HAP-1 (cell line): ENCODE measurements around the gene NRROS.
"Not testable (repeated sequence)": the region's sequence is repeated elsewhere in the genome, so short reads cannot be mapped to it uniquely, and the experiment has no call there.

ENCODE experiments used
- DNase-seq, 2 experiments: peaks; one replicate each; pipeline ENCODE4 v3.0.0-alpha.2; 2016 to 2020; ENCODE audit warnings: low spot score in 2 of 2
- H3K27me3 ChIP-seq: fragments of 250-450 bp; sonication (Bioruptor Pico); 2 replicates; pipeline ENCODE4 v1.5.1; 2020; ENCODE audit warnings: low read depth, mild to moderate bottlenecking, moderate library complexity
- H3K36me3 ChIP-seq: fragments of 250-450 bp; sonication (Bioruptor Pico); replicated peaks from 2 replicates; pipeline ENCODE4 v1.5.1; 2020; ENCODE audit warnings: mild to moderate bottlenecking
- H3K4me1 ChIP-seq: fragments of 250-450 bp; sonication (Bioruptor Pico); 2 replicates; pipeline ENCODE4 v1.5.1; 2020; ENCODE audit warnings: mild to moderate bottlenecking
- H3K4me3 ChIP-seq: fragments of 250-450 bp; sonication (Bioruptor Pico); 2 replicates; pipeline ENCODE4 v1.5.1; 2020; ENCODE audit warnings: mild to moderate bottlenecking, moderate library complexity
- H3K9me3 ChIP-seq: fragments of 250-450 bp; sonication (Bioruptor Pico); 2 replicates; pipeline ENCODE4 v1.5.1; 2020; ENCODE audit warnings: mild to moderate bottlenecking, moderate library complexity
- in situ Hi-C: fragments of 300-500 bp; cut with MboI; formaldehyde crosslinking; loops from 3 replicates; pipeline ENCODE4 v1.14.3; 2020; ENCODE audit warnings: low sequenced_read_pairs, inconsistent platforms, mixed read lengths

NRROS gene

DNA sequence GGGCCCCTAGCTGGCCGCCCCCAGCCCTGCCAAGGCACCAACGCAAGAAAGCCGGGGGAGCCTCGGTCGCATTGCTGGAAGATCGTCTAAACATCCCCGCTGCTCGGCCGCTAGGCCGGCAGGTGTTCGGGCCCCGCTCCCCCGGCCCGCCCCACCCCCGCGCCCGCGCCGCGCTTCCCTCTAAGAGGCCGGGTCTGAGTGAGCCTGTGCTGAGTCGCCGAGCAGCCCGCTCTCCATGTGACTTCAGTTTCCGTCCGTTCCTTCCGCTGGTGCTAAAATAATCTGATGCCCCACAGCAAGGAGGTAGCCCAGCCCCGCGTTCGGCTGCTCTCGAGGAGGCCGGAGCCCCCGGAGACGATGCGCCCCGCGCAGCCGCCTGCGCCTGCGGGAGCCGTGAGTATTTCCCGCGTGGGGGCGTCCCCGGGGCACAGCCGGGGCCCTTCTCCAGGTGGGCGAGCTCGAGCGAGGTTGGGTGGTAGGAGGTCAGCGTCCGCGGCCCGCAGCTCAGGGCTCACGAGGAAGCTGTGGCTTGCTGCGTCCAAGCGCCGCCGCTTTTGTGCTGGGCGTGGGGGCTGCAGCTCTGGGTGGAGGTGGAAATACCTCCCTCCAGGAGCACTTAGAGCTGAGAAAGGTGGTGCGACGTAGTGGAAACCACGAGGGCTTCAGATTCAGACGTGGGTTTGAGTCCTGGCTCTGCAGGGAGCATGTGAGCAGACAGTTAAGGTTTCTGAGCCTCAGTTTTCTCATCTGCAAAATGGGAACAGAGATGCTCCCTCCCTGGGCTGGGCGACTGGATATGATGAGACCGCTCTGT lies at the start of gene NRROS:
TSS of gene NRROS (plus strand) at position 212 of the 814 bp plus-strand sequence. CDS start 14,846 bp downstream, outside the sequence.
- peaks cover 8% of the 10 kb centered on the region for H3K4me1 ChIP-seq
- no peaks in the 10 kb centered on the region for H3K36me3 ChIP-seq
- H3K9me3 ChIP-seq: no peaks in the 10 kb centered on the region
- in situ Hi-C loops: no loop called here
- peak; percentile 27 to 71 for DNase-seq
- peak within 1 kb of the TSS; percentile 33 for H3K4me3 ChIP-seq
- H3K27me3 ChIP-seq: no peaks in the 10 kb centered on the region

DNA sequence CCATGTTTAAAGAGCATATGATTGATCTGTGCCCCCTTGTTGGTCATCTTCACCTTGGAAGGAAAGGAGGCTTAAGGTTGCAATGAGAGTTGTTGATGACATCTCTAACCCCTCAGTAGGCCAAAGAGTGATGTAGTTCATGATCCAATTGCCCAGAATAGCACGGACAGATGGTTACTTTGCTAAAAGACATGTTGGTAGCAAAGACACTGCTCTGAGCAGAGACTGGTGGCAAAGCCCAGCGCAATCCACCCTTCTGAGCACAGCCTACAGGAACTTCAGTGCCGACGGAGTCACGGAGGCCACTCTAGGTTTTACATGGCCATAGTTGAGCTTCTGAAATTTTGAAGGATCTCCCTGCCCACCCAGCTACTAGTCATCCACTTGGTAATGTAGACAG lies 49.2 kb upstream of the NRROS start:
- Histone ChIP-seq H3K4me1 (no peaks in the 10 kb centered on the region), H3K27me3 (0 out of 2 replicates have a peak, but pooled peaks cover 3% of the 10 kb centered on the region), H3K9me3 (no peaks in the 10 kb centered on the region), H3K36me3 (peaks cover 9% of the 10 kb centered on the region; the same call in 1 of the 2 replicates), H3K4me3 (no peak overlapping the region)
- in situ Hi-C loops: no loop called here
- DNase-seq: no peak

DNA sequence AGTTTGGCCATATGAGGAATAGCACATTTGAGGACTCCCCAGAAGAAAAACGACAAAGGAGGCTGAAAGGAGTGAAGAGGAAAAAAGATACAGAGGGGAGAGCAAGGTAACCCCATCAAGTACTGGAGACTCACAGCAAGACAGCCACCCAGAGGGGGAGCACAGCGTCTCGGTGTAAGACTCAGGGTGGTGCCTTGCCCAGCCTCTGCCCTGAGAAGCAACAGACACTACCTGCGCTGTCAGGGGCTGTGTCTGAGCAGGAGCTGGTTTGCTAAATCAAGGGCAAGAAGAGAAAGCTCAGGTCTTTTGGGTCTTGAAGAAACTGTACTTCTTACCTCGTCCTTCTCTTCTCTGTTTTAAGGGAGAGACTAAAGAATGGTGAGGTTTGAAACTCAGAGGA lies 43.1 kb upstream of the NRROS start:
- H3K27me3 ChIP-seq: 0 out of 2 replicates have a peak, but pooled peaks cover 3% of the 10 kb centered on the region

DNA sequence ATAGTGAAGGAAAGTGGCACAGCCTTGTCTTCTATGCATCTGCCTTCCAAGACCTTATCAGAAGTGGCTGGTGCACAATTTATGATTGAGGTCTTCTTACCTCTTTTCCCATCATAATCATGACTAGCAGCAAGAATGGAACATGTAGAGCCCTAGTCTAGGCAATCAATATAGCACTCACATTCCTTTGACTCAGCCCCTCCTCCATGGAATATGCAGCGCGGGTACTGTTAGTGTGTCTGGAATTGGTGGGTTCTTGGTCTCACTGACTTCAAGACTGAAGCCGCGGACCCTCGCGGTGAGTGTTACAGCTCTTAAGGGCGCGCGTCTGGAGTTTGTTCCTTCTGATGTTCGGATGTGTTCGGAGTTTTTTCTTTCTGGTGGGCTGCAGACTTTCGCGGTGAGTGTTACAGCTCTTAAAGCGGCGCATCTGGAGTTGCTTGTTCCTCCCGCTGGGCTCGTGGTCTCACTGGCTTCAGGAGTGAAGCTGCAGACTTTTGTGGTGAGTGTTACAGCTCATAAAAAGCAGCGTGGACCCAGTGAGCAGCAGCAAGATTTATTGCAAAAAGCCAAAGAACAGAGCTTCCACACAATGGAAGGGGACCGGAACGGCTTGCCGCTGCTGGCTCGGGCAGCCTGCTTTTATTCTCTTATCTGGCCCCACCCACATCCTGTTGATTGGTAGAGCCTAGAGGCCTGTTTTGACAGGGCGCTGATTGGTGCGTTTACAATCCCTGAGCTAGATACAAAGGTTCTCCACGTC lies 41.3 kb upstream of the NRROS start:
- peak overlapping the region; percentile 30 for H3K4me3 ChIP-seq
- H3K4me1 ChIP-seq, H3K9me3 ChIP-seq, H3K27me3 ChIP-seq, H3K36me3 ChIP-seq, in situ Hi-C loops: not testable (repeated sequence)
- DNase-seq: peak in 1 of 2 experiments; percentile 72

More for the DNA sequence above, 43.1 kb upstream of the NRROS start:
- Histone ChIP-seq H3K36me3 (no peaks in the 10 kb centered on the region), H3K9me3 (no peaks in the 10 kb centered on the region), H3K4me1 (peaks cover 4% of the 10 kb centered on the region), H3K4me3 (no peak overlapping the region)
- DNase-seq: no peak
- in situ Hi-C loops: no loop called here

DNA sequence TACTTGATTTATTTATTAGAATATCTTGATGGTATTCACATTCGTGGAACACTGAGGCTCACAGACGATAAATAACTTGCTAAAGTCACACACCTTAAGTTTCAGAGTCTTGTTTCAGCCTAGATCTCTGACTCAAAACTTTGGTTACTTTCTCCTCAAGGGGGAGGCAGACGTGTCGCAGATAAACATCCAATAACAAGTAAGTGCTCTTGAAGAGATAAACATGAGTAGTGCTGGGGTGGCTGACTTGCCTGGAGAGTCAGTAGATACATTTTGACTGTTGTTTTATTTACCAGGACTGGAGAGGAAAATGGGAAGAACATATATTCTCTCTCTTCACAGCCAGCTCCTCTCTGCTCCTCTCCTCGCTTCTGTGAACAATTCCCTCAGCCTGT lies 39.8 kb upstream of the NRROS start:
- Histone ChIP-seq H3K4me1 (peaks cover 4% of the 10 kb centered on the region), H3K27me3 (no peaks in the 10 kb centered on the region), H3K4me3 (no peak overlapping the region), H3K9me3 (no peaks in the 10 kb centered on the region), H3K36me3 (no peaks in the 10 kb centered on the region)
- DNase-seq: no peak
- in situ Hi-C loops: no loop called here

DNA sequence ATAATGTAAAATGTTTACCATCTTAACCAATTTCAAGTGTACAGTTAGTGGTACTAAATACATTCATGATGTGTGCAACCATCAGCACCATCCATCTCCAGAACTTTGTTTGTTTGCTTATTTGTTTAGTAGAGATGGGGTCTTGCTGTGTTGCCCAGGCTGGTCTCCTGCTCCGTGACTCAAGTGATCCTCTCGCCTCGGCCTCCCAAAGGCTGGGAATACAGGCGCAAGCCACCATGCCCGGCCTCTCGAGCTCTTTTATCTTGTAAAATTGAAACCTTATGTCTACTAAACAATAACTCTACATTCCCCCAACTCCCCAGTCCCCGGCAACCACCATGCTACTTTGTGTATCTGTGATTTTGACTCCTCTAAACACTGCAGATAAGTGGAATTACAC lies 39.1 kb upstream of the NRROS start:
- DNase-seq: no peak
- no peaks in the 10 kb centered on the region for H3K36me3 ChIP-seq
- H3K4me1 ChIP-seq: peaks cover 4% of the 10 kb centered on the region
- no peaks in the 10 kb centered on the region for H3K27me3 ChIP-seq
- in situ Hi-C loops: no loop called here
- H3K4me3 ChIP-seq: no peak overlapping the region
- no peaks in the 10 kb centered on the region for H3K9me3 ChIP-seq

DNA sequence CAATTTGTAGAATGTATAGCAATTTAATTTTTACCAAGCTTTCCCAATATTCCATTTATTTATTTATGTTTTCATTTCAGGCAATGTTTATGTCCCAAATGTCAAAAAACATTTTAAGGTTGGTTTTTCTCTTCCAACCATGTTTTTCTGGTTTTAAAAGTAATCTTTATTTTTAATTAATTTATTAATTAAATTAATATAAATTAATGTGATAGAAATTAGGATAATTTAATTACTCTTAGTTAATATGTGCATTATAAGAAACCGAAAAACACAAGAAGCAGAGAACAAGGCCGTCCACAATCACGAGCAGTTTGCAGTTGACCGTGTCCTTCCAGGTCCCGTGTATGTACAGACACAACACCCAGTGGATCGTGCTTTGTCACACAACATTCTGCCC lies 36.8 kb upstream of the NRROS start:
- Histone ChIP-seq H3K36me3 (no peaks in the 10 kb centered on the region), H3K4me3 (no peak overlapping the region), H3K4me1 (peaks cover 4% of the 10 kb centered on the region), H3K9me3 (no peaks in the 10 kb centered on the region), H3K27me3 (no peaks in the 10 kb centered on the region)
- DNase-seq: no peak
- in situ Hi-C loops: no loop called here

DNA sequence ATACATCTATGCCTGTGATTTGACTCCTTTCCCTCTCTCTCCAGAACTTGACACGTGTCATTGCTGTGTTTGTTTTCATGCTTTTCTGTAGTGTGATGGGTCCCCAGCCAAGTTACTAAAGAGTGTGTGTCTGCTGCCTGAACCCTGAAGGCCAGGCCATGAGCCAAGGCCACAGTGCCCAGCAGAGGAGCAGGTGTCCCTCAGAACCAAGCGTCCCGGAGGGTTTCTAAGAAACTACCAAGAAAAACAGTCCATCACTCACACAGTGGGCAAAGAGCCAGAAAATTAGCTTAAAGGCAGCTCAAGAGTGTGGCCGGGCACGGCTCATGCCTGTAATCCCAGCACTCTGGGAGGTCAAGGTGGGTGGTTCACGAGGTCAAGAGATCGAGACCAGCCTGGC lies 35.8 kb upstream of the NRROS start:
- no peaks in the 10 kb centered on the region for H3K4me1 ChIP-seq
- no peaks in the 10 kb centered on the region for H3K9me3 ChIP-seq
- no peak overlapping the region for H3K4me3 ChIP-seq
- in situ Hi-C loops: no loop called here
- no peaks in the 10 kb centered on the region for H3K27me3 ChIP-seq
- no peak for DNase-seq
- no peaks in the 10 kb centered on the region for H3K36me3 ChIP-seq

DNA sequence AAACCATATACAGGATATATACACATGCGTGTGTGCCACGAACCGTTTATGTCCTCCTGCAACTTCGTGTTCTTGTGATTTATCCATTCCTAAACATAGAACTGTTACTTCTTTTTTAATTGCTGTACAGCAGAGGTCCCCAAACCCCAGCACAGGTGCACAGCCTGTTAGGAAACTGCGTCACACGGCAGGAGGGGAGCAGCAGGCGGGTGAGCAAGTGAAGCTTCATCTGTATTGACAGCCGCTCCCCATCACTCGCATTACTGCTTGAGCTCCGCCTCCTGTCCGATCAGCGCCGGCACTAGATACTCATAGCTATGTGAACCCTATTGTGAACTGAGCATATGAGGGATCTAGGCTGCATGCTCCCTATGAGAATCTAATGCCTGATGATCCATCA lies 34.9 kb upstream of the NRROS start:
- no peaks in the 10 kb centered on the region for H3K9me3 ChIP-seq
- in situ Hi-C loops: no loop called here
- DNase-seq: no peak
- H3K27me3 ChIP-seq: no peaks in the 10 kb centered on the region
- no peaks in the 10 kb centered on the region for H3K4me1 ChIP-seq
- no peak overlapping the region for H3K4me3 ChIP-seq
- H3K36me3 ChIP-seq: no peaks in the 10 kb centered on the region

DNA sequence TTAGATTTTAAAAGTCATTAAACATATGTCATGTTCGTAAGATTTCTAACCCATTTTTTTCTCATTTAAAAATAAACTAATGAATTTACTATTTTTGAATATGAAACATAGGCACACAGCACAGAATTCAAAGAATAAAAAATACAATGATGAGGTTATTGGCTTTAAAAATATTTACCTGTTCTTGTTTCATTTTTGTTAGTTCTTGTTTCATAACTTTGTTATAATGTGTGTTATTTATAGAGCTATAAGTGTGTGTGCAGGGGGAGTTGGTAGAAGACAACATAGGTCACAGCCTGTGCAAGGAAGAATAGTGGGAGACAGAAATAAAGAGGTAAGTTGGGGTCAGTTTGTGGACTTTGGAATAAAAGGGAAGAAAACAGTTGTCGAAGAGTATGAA lies 30.8 kb upstream of the NRROS start:
- in situ Hi-C loops: no loop called here

DNA sequence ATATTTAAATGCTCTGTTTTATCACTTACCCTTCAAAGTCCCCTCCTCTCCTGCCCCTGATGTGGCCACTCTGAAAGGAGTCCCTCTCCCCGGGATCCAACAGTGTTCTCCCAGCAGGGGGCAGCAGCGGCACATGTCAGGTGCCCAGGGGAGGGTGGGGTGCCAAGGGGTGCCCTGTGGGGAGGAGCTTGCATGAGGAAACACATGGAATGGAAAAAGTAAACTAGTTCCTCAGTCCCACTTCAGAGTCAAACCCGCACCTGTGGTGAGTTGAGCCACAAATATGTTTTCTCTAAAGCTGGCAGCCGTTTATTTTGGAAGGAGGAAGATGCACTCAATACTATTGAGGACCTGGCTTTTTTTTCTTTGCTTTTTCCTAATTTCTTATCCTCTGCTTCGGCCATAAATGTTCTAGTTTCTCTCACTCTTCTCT lies 30.1 kb upstream of the NRROS start:
- no peaks in the 10 kb centered on the region for H3K27me3 ChIP-seq
- no peaks in the 10 kb centered on the region for H3K4me1 ChIP-seq
- peak; percentile 74 to 97 for DNase-seq
- in situ Hi-C loops: no loop called here
- H3K4me3 ChIP-seq: no peak overlapping the region
- no peaks in the 10 kb centered on the region for H3K9me3 ChIP-seq
- no peaks in the 10 kb centered on the region for H3K36me3 ChIP-seq

More for the DNA sequence above, 30.8 kb upstream of the NRROS start:
- Histone ChIP-seq H3K9me3 (no peaks in the 10 kb centered on the region), H3K4me3 (no peak overlapping the region), H3K36me3 (no peaks in the 10 kb centered on the region), H3K27me3 (no peaks in the 10 kb centered on the region), H3K4me1 (no peaks in the 10 kb centered on the region)
- DNase-seq: no peak

DNA sequence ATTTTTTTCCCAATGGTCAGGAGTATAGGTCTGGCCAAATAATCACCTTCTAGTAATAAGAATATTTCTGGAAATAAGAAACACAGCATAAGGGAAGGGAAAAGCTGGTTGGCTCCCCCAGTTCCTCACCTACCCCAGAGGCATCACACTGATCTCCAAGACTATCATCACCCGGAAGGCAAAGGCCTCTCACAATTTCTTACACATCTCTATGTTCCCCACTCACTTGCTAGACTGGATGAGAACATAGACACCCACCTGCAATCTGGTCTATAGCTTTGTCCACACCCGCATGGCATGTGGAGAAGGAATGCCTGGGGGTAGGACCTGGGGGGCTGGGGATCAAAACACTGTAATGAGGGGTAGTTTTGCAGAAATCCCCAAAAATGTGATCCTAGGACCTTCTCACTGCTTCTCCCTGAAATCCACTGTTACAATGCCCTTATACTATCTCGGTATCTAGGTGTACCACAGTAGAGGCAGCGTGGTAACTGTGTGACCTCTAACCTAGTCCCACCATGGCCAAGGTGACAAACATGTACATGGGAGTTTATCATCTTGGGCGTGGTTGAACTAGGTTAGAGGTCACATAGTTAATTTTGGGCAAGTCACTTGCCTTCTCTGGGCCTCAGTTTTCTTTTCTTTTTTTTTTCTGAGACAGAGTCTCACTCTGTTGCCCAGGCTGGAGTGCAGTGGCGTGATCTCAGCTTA lies 29.5 kb upstream of the NRROS start:
- in situ Hi-C loops: loop anchor here (5.0 kb wide), 1 partner anchor 72 kb away; no protein-coding TSS in a partner anchor
- H3K4me1 ChIP-seq: no peaks in the 10 kb centered on the region
- H3K4me3 ChIP-seq: no peak overlapping the region
- no peak for DNase-seq
- no peaks in the 10 kb centered on the region for H3K9me3 ChIP-seq
- H3K36me3 ChIP-seq: no peaks in the 10 kb centered on the region
- H3K27me3 ChIP-seq: no peaks in the 10 kb centered on the region

DNA sequence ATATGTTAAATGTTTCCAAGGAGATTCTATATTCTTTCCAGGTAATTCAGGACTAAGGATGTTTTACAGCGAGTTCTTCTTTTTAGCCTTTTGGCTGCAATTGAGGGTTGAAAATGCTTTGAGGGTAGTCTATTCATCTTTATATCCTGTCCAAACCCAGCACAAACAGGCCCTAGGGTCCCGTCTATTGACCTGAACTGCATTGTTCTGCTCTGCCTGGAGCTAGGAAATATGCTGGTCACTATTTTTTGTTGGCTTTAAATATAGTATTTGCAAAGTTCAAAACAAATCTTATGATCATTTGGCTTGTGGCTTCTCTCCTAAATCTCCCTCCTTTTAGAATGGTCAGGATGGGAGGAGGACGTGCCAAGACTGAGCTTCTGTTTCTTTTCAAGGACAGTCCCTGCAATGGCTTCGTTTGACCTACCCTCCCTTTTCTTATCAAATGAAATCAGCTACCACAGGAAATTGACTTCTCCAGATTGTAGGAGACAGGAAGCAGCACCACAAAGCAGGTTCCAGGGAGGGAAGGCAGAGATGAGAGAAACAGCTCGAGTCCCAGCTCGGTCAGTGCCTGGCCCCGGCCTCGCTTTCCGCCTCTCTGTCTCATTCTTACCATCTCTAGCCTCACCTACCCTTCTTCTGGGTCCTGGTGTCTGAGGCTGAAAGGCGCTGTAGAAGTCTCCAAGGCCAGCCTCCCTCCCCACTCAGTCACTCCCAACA lies 27.6 kb upstream of the NRROS start:
- in situ Hi-C loops: loop anchor here (5.0 kb wide), 1 partner anchor 70 kb away; no protein-coding TSS in a partner anchor
- no peak overlapping the region for H3K4me3 ChIP-seq
- H3K4me1 ChIP-seq: no peaks in the 10 kb centered on the region
- H3K9me3 ChIP-seq: no peaks in the 10 kb centered on the region
- no peaks in the 10 kb centered on the region for H3K36me3 ChIP-seq
- no peak for DNase-seq
- no peaks in the 10 kb centered on the region for H3K27me3 ChIP-seq
